SKM-1 treated with dmso at 0.1 percent for 144 hours (cell line): Measurements from ENCODE around the gene NAV3.
"Not testable (repeated sequence)": the region's sequence is repeated elsewhere in the genome, so short reads cannot be mapped to it uniquely, and the experiment has no call there.

Experiments used
- DNase-seq: peaks from one replicate; lab custom pipeline; 2025; ENCODE audit not compliant: unreplicated experiment; lab: John Stamatoyannopoulos, UW

NAV3 gene

DNA sequence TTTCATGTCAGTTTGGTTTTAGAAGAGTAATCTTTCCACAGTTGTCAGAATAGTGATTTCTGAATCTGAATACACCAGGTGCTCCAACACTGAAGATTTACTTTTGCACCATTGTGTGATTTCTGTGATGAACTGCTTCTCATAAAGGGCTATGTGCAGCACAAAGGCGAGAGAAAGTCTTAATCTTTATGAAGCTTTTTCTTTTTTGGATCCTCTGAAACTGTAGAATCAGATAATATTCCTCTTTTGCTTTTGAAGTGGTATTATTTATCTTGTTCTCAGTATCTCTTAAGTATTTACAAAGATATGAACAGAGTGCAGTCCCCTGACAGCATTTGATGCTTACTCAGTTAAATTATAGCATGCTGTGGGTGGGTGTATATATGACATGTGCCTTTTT lies 207.8 kb downstream of the NAV3 start:
- DNase-seq: no peak

DNA sequence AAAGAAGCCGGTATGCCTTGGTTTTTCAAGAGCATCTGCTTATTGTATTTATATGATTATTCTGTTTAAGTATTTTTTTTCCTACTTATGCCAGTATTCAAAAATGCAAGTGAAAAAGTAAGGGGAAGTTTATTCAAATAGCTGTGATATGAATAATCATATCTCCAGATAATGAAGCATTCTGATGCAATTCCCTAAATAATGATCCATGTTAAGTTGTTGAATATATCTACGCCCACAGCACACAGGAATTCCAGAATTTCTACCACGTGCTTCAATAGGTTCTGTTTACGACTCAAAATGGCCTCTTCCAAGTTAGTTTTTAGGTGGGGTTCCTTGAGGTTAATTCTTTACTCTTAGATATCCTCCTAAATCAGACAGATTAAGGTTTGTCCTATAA lies 208.3 kb downstream of the NAV3 start:
- no peak for DNase-seq

- DNase-seq: no peak
These were observed 209.4 kb downstream of the NAV3 start for GRCh38 chr12:78040111-78040510.

DNA sequence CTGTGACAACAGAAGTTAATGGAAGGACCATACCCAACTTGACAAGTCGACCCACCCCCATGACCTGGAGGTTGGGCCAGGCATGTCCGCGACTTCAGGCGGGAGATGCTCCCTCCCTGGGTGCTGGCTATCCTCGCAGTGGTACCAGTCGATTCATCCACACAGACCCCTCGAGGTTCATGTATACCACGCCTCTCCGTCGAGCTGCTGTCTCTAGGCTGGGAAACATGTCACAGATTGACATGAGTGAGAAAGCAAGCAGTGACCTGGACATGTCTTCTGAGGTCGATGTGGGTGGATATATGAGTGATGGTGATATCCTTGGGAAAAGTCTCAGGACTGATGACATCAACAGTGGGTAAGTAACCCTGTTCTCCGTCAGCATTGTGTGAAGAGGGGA lies 220.1 kb downstream of the NAV3 start:
- DNase-seq: no peak

GRCh38 chr12:78055545-78055944 lies 224.9 kb downstream of the NAV3 start:
- DNase-seq: no peak

DNA sequence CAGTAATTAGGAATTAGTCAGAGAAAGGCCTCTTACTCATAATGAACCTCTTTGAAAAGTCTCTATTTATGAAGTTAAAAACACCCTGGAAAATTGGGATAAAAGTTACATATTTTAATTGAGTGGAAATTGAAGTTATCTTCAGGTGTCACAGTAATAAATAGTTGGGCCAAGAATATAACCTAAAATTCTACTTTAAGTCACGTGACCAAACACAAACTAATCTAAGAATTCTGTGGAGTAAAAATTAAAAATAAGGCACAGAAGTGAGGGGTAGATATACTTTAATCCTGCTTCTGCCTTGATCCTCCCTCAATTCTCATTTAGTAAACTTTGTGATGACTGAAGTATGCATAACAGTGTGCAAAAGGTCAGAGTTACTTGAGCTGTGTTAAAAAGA lies 226.4 kb downstream of the NAV3 start:
- no peak for DNase-seq

- no peak for DNase-seq
These were observed 229.5 kb downstream of the NAV3 start for GRCh38 chr12:78060186-78060585.

- no peak for DNase-seq
These were observed 232.1 kb downstream of the NAV3 start for GRCh38 chr12:78062786-78063185.

- no peak for DNase-seq
These were observed 251.1 kb downstream of the NAV3 start for GRCh38 chr12:78081590-78082314.

GRCh38 chr12:78085542-78086182 lies 255.0 kb downstream of the NAV3 start:
- no peak for DNase-seq

DNA sequence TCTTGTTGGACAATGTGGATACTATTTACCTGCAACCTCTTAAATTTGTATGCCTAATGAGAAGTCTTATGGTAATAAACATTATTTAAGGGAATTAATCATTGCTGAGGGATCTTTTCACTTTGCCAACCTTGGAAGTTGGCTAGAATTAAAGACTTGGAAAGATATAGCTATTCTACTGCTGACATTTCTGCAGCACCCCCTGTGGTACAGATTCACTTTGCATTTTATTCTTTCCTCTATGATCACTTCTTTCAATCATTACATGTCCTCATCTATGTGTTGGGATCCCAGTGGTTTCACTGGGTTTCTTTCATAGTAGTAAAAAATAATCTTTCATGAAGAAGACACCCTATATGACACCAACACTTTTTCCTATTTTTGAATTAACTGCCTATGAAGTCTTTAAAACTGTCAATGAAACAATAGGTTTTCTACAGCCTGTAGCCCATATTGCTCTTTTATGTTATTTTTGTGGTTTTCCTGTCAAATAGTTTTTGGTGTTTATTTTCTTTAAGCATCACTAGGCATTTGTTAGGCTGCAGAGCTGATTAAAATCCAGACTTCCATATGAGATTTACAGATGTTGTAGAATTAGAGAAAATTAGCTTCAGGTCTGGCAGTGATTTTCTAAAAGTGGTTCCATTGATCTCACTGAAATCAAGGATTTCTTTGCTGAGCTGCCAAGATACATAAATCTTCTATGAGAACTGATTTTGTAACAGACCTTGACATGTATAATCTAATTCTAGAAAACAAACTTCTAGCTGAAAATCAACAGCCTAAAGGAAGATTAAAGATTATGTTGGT lies 256.1 kb downstream of the NAV3 start:
- DNase-seq: no peak

DNA sequence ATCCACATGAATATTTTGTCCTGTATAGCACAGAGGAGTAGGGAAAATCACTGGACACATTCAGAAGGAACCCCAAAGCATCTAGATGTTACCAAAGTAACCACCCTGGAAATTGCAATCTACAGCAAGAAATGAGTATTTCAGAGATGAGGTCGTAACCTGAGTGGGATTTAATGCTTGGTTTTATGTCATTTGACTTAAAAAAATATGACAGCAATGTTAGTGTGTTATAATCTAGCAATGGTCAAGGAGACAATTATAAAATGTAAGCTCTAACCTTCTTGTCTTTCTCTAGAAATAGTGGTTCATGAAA lies 256.6 kb downstream of the NAV3 start:
- DNase-seq: no peak

GRCh38 chr12:78088391-78088832 lies 257.7 kb downstream of the NAV3 start:
- DNase-seq: no peak

DNA sequence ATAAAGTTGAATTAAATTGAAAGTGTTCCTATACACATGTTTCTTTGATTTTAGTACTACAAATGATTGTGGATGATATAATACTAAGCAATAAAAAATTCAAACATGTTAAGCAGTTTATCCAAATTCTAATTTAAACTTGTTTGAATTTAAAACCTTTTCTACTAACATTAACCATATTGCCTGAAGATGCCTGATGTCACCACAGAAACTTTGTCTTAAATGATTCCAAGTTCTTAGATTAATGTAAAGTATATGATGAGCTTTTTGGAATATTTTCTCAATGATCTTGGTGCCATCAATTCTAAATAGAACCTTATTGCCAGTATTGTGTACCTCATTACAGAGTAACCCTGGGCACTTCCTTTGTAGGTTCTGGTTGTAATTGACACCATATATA lies 259.6 kb downstream of the NAV3 start:
- DNase-seq: no peak

DNA sequence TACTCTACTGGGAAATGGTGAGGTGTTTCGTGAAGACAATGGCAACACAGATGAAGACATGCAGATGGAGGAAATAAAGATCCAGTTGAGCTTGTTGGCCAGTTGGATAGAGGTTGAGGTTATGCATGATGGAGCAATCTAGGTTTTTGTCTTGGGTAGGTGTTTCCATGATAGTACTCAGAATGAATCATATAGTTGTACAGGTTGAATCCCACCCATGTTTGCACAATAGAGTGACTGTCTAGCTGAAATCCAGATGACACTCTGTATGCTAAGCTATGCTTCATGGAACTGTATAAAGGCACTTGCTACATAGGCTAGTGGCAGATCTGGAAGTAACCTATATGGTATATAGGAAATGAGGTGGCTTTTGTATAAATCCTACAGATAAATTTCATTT lies 264.9 kb downstream of the NAV3 start:
- DNase-seq: no peak

DNA sequence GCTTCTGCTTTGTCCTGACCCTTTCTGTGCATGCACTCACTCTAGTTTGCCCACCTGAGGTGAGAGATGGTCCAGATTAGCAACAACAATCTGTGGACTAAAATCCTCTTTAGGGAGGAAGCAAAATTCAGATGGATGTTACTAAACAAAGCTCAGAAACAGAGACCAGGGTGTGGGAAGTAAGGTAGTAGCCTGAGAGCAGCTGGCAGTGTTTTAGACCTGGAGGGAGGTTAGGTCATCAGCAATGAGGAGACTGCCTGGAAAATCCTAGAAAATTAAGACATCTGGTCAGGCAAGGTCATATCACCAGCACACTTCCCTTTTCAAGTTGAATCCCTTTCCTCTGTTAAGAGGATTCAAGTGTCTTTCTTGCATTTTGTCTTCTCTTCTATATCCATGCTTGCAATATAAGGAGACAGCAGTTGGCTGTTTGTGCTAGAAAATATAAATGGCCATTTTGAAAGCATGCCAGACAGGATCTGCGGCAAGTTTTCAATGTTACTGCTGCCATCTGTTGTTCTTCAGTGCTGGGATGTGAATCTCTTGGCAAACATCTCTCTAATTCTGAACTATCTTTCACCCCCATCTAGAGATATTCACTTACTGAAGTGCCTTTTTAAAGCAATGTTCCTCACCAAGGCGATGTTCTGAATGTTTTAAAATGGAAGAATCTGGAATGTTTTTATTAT lies 266.4 kb downstream of the NAV3 start:
- DNase-seq: no peak

DNA sequence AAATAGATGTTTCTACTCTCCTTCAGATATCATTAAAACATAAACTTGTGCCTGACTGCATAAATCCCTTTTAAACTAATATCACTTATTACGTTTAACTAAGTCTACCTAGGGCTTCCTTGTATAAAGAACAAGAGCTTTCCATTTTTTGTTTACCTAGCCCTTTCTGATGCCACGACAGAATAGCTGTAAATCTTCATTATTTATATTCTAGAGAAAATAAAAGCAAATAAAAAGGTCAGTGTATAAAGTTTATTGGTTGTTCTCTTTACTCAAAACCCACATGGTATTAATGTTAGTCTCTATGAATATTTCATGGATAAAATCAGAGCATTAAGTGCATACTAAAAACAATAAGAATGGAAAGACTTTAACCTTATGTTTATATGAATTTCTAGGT lies 269.1 kb downstream of the NAV3 start:
- no peak for DNase-seq

DNA sequence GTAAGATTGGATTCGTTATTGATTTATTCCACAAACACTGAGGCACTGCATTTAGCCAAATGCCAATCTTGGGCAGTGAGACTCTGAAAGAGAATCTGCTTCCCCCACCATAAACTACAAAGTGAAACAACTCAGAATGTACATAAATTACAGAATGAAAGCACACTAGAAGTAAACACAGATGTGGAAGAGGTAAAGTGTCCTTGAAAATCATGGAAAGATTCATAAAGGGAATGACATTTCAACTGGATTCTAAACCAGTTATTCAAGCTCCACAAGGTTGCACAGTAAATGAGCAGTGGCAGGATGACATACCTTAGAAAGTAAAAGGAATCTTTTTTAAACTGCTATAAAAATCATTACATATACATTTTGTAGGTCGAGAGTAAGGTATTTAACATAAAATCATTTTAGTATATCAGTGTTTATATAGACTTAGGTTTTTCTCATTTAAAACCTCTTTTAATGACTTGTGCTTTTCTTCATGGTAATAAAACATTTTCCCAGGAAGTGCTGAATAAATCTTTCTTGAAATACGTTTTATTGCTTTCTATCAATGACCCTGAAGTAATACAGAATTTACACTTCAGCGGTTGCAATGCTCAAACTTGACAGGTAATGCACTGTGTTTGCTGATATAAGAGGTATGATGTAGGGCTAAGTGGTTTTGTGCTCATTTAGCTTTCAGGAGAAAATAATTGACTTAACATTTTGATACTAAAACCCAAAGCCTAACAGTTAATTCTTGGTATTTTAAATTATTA lies 270.6 kb downstream of the NAV3 start:
- DNase-seq: no peak

- no peak for DNase-seq
These were observed 271.4 kb downstream of the NAV3 start for GRCh38 chr12:78101946-78102635.

DNA sequence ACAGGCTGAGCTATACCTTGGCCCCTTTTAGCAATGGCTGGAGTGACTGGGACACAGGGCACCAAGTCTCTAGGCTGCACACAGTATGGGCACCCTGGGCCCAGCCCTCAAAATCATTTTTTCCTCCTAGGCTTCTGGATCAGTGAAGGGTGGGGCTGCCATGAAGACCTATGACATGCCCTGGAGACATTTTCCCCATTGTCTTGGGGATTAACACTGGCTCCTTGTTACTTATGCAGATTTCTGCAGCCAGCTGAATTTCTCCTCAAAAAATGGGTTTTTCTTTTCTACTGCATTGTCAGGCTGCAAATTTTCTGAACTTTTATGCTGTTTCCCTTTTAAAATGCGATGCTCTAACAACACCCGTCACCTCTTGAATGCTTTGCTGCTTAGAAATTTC lies 272.1 kb downstream of the NAV3 start:
- not testable (repeated sequence) for DNase-seq
